PC-3 (cell line): Measurements from ENCODE around the gene MPV17L2.

Experiments
- CTCF ChIP-seq: fragments of 300-600 bp; sonication (generic); conservative IDR thresholded peaks from 2 replicates; pipeline ENCODE4 v1.5.1; 2017; ENCODE audit warnings: antibody characterized with exemption, low read depth, mild to moderate bottlenecking, low read length
- EZH2 ChIP-seq: fragments of 300-600 bp; sonication (generic); IDR thresholded peaks from one replicate; pipeline ENCODE4 v1.6.1; 2017; ENCODE audit warnings: antibody characterized with exemption, mild to moderate bottlenecking, low read length; ENCODE audit not compliant: unreplicated experiment
- EZH2phosphoT487 ChIP-seq: fragments of 300-600 bp; sonication (generic); IDR thresholded peaks from 2 replicates; pipeline ENCODE4 v1.6.1; 2018; ENCODE audit warnings: mild to moderate bottlenecking, antibody characterized with exemption, low read length, borderline replicate concordance

DNA sequence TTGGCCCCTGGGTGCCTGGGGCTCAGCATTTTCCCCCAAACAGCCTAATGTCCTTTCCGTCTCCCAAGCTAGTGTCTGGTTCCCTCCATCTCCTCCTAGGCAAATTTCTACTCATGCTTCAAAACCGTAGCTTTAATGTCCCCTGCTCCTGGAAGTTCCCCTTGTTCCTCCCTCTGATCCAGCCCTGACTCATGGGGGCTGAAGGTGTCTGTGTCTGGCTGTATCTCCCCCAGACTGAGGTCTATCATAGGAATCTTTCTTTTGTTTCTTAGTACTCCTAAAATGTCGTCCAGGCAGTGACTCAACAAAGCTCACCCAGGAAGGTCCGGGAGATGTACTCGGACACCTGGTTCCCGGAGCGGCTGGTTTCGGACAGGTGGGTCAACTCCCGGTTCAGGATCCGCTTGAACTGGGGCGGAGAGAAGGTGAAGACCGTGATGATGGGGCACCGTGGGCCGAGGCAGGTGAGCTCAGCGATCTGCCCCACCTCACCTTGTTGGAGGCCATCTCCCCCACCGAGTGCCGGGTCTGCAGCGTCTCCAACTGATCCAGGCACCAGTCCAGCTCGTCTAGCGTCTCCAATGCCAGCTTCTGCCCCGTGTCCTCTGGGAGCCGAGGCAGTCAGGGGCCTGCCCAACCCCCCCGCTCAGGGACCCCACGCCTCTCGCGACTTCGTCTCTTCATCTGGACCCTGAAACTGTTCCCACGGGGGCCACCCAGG lies 27.1 kb downstream of the MPV17L2 start:
- TF ChIP-seq CTCF (no peak), EZH2 (no peak), EZH2phosphoT487 (no peak)
